Measurements from ENCODE around the gene RUNX1.

Gene RUNX1

DNA sequence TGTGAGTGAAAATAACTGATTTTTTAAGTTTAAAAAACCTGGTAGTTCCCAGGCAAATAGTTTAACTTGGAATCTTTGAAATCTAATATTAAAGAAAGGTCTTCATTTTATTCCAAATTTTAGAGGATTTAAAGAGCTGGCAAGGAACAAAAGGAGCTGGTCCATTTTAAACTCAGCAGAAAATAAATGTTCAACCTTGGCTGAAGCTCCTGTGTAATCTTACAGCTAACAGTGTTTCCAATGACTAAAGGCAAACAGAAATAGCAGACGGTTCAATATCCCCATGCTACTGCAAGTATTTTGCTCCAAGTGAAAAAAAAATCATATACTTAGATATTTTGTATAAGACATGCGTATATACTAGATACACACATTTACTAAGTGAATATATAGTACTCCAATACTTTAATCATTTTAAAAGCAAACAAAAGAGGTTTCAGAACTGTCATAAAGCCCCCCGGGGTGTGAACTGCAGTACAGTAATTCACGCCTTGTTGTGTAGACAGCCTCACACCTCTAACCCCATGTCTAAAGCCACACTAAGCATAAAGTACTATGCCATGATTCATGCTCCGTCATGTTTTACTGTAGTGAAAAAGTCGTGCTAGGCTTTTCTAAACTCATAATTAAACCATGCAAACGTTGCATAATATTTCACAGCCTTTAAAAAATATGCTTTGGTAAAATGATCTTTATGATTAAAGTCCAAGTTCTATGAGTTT is 248.1 kb downstream of the RUNX1 start:
- no peak for DNase-seq

- no peak for DNase-seq
Observed at GRCh38 chr21:34799092-34799491, 250.0 kb downstream of the RUNX1 start.

- DNase-seq, result no peak
Observed at GRCh38 chr21:34797921-34798535, 251.1 kb downstream of the RUNX1 start.

- DNase-seq, result no peak
Observed at GRCh38 chr21:34797201-34797525, 251.9 kb downstream of the RUNX1 start.

GRCh38 chr21:34796518-34797200 is 252.4 kb downstream of the RUNX1 start:
- no peak for DNase-seq

DNA sequence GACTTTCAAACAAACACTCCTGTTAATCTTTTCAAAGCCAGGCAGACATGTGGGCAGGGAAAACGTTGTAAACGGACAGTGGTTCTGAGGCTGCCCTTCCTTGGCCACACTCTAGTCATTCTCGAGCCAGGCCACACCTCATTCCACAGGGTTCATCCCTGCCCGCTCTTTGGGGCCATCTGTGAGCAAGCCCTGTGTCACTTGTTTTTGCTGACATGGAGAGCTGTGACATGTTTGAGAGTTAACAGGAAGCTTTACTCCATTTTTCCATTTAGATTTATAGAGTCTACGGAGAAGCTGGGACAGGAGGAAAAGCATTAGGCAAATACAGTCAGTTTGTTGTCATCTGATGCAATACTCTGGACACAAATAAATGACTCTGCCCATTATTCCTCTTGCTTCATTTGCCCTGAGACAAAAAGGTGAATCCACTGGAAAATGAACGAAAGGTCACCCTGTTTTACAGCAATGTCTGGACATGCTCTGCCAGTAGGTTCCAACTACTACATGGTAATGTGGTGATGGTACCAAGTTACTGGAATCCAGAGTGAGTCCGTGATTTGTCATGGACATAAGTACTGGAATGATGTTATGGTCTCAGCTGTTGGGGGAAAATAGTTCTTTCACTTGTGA is 253.4 kb downstream of the RUNX1 start:
- no peak for DNase-seq

DNA sequence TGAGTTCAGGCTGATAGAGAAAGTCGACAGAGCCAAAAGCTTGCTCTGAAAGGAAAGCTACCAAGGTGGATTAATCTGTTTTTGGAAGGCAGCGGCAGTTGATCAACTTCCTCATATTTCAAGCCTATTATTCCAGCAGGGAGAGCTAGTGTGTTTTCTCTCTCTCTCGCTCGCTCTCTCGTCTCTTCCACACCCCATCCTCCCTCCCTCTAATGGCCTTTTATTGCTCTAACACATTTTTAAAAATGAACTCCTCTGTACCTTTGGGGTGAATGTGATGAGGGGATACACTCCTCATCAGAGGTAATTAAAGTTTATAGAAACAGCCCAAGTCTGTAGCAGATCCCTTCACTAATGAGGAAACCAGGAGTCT is 253.9 kb downstream of the RUNX1 start:
- no peak for DNase-seq

- DNase-seq, result no peak
Observed at GRCh38 chr21:34794686-34795085, 254.4 kb downstream of the RUNX1 start.

GRCh38 chr21:34793471-34793870 is 255.6 kb downstream of the RUNX1 start:
- no peak for DNase-seq

DNA sequence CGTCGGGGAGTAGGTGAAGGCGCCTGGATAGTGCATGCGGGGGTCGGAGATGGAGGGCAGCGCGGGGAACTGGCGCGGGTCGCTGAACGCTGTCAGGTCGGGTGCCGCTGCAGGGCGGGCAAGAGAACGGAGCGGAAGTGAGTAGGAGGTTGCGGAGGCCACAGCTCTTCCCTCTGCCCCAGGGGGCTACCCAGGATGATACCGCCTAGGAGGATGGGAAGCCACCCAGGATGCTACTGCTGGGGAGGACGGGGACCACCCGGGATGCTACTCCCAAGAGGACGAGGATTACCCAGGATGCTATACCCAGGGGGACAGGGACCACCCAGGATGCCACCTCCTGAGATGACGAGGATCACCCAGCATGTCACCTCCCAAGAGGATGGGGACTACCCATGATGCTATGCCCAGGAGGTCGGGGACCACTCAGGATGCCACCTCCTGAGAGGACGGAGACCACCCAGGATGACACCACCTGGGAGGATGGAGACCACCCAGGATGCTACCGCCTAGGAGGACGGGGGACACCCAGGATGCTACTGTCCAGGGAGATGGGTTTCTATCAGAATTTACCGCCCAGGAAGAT is 256.5 kb downstream of the RUNX1 start:
- no peak for DNase-seq

GRCh38 chr21:34791776-34792503 is 257.2 kb downstream of the RUNX1 start:
- DNase-seq, result no peak

DNA sequence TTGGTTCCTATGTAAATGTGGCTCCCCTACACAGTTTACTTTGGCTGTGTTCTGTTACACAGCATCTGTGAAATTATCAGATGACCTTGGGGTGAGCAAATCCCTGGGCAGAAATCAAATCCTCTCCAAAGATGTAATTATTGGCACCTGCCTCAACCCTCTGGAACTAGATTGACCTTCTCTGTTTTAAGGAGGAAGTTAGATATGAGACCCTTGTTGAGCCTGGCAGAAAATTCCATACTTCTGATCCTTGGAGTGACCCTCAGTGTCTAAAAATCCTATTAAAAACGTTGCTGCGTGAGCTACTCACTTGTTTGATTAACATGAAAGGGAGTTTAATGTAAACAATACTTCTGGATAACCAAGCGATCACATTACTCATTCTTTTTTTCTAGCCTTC is 258.3 kb downstream of the RUNX1 start:
- no peak for DNase-seq

- no peak for DNase-seq
Observed at GRCh38 chr21:34790341-34790740, 258.8 kb downstream of the RUNX1 start.

- no peak for DNase-seq
Observed at GRCh38 chr21:34788879-34789278, 260.2 kb downstream of the RUNX1 start.

DNA sequence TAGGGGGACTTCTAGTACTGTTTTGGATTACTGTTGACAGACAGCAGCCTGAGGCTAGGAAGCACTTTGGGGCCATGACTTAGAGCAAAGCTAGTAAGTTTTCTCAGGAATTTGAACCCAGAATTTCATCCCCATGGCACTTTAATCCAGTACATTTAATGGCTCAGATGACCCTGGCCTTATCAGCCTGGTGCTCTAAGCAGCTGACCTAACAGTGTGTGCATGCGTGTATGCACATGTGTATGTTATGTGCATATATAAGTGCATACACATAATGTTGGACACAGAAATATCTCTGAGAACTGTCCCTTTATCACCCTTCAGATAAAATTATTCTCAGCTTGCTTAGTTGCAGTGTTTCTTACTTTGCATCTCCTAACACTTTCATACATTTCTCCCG is 265.3 kb downstream of the RUNX1 start:
- DNase-seq, result no peak

DNA sequence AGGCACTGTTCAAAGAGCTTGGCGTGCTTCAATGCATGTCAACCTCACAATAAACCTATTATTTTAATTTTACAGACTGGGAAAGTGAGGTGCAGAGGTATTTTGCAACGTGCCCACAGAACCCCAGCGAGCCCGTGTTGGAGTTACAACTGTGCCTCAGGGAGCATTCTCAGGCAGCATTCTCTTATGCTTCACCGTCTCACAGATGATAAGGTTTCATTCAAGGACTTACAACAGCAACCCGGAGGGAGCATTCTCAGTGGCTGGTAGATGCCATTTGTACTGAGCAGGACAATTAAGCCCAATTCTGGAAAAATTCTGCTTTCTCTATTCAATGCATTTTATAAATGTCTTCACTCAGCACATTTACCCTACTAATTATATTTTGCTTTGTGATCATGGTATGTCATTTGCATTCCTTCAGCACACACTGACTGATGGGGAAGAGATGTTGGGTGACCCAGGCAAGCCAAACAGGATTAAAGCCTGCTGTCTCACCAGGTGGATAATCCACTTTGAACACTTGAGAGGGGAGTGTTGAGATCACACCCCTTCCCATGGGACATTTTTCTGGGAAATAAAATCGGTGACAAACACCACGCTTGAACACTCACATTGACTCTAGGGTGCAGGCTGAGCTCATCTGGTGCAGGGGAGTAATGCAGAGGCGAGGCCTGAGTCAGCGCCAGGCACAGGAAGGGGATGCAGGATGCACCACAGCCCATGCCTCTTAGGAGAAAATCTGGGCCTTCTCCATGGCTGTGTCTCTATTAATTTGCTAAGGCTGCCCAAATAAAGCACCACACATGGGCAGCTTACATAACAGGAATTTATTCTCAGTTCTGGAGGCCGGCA is 266.4 kb downstream of the RUNX1 start:
- no peak for DNase-seq

DNA sequence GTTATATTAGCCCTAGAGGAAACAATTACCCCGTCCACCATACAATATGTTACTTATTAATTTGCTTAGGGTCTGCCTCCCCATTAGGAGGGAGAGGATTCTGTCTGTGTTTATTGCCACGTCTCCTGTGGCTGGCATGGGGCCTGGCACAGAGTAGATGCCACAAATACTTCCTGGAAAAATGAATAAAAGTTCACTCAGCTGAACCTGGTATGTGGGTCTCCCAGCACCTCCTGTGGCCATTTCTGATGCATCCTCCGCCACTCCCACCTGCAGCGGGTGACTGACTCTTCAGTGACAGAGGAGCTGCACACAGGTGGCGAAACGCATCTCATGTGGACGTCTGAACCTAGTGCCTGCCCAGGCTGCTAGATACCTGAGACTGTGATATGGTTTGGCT is 267.6 kb downstream of the RUNX1 start:
- no peak for DNase-seq

GRCh38 chr21:34779860-34780259 is 269.2 kb downstream of the RUNX1 start:
- DNase-seq, result no peak

GRCh38 chr21:34775793-34776192 is 273.3 kb downstream of the RUNX1 start:
- no peak for DNase-seq

DNA sequence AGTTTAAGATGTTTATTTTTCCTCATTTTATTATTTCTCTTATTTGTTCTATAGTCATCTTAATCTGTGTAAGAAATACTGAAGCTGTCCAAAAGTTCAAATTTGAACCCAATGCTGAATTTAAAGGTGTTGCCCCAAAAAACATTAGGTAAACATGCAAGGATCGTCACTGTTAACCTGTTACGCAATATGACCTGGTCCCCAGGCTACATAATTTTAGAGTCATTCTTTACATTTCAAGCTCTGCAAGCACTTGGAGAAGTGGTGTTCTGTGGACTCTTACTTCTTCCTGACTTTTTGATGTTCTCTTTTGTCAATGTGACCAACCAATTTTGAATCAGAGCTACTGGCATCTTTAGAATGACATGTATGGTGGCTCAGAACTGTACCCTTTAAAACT is 274.4 kb downstream of the RUNX1 start:
- no peak for DNase-seq

GRCh38 chr21:34771512-34772028 is 277.5 kb downstream of the RUNX1 start:
- DNase-seq, result peak in 1 of 2 donors; percentile 20

GRCh38 chr21:34770576-34770975 is 278.5 kb downstream of the RUNX1 start:
- DNase-seq, result no peak
